HepG2 (cell line): ENCODE results near the gene VEGFA. TPM values are rescaled to one million over a fixed set of nuclear protein-coding genes. Genes with fewer than 3 reads are reported as not detected.

Experiments
- CEBPB ChIP-seq: IDR thresholded peaks from 2 replicates; pipeline ENCODE4 v1.6.1; 2011; ENCODE audit warnings: low read depth, low read length, improper control_type of control experiment, borderline replicate concordance
- CREBL2 ChIP-seq: sonication (generic); formaldehyde crosslinking; IDR thresholded peaks from 2 replicates; pipeline ENCODE4 v1.8.1; 2023; ENCODE audit warnings: missing genetic modification reagents, mild to moderate bottlenecking, borderline replicate concordance
- ELF4 ChIP-seq: sonication (generic); formaldehyde crosslinking; IDR thresholded peaks from 2 replicates; pipeline ENCODE4 v1.5.0; 2020; ENCODE audit warnings: missing genetic modification reagents, mild to moderate bottlenecking, moderate library complexity, borderline replicate concordance
- ESRRA ChIP-seq: sonication (generic); formaldehyde crosslinking; IDR thresholded peaks from 2 replicates; pipeline ENCODE4 v1.5.1; 2020; ENCODE audit warnings: mild to moderate bottlenecking, low read depth, missing genetic modification reagents
- NPAS2 ChIP-seq: sonication (generic); formaldehyde crosslinking; IDR thresholded peaks from 2 replicates; pipeline ENCODE4 v1.8.0; 2022; ENCODE audit warnings: mild to moderate bottlenecking, missing genetic modification reagents, borderline replicate concordance
- PLSCR1 ChIP-seq: sonication (generic); formaldehyde crosslinking; IDR thresholded peaks from 2 replicates; pipeline ENCODE4 v1.5.0; 2020; ENCODE audit warnings: missing genetic modification reagents, mild to moderate bottlenecking, borderline replicate concordance
- TGIF2 ChIP-seq: IDR thresholded peaks from 2 replicates; pipeline ENCODE4 v1.6.1; 2016; ENCODE audit warnings: control low read depth, missing compliant biosample characterization
- U2AF2 ChIP-seq: fragments of 200-400 bp; formaldehyde crosslinking; IDR thresholded peaks from 2 replicates; pipeline ENCODE4 v1.6.1; 2017; ENCODE audit warnings: low read depth, mild to moderate bottlenecking, low read length
- ZNF205 ChIP-seq: IDR thresholded peaks from 2 replicates; pipeline ENCODE4 v1.6.1; 2018; ENCODE audit warnings: missing biosample characterization, missing genetic modification reagents
- ZNF225 ChIP-seq: sonication (generic); formaldehyde crosslinking; IDR thresholded peaks from 2 replicates; pipeline ENCODE4 v1.4.0; 2020; ENCODE audit warnings: mild to moderate bottlenecking, missing genetic modification reagents
- ZNF557 ChIP-seq: sonication (generic); formaldehyde crosslinking; IDR thresholded peaks from 2 replicates; pipeline ENCODE4 v1.4.0; 2020; ENCODE audit warnings: missing genetic modification reagents
- ZNF567 ChIP-seq: sonication (generic); formaldehyde crosslinking; IDR thresholded peaks from 2 replicates; pipeline ENCODE4 v1.8.1; 2023; ENCODE audit warnings: mild to moderate bottlenecking, missing genetic modification reagents, borderline replicate concordance
- ZNF607 ChIP-seq: sonication (generic); formaldehyde crosslinking; IDR thresholded peaks from 2 replicates; pipeline ENCODE4 v1.5.1; 2020; ENCODE audit warnings: missing genetic modification reagents, mild to moderate bottlenecking, borderline replicate concordance
- ZNF720 ChIP-seq: sonication (generic); formaldehyde crosslinking; IDR thresholded peaks from 2 replicates; pipeline ENCODE4 v1.4.0; 2020; ENCODE audit warnings: missing genetic modification reagents
- polyA plus RNA-seq, 8 experiments: library from polyadenylated mRNA; depleted of rRNA in 3 of 8; stranded (reverse) in 7 of 8; unstranded in 1 of 8; fragments of >200 nt; fragmentation: Illumina TruSeq in 4 of 8; extraction: Trizol in 4 of 8; gene quantifications; 2 replicates each; pipeline versions ENCODE4 v1.2.1 to v1.2.3, GENCODE V29; 2011 to 2016; ENCODE audit warnings: low read depth in 4 of 8, missing spikeins in 1 of 8, mixed read lengths in 1 of 8; ENCODE audit not compliant: insufficient read depth in 1 of 8
- total RNA-seq, 5 experiments: library from RNA; depleted of rRNA; stranded (reverse); fragments of >200 nt; fragmentation: Illumina TruSeq; extraction: Trizol; gene quantifications; 2 replicates each; pipeline ENCODE4 v1.2.3, GENCODE V29; 2016; ENCODE audit warnings: low read depth in 1 of 5
- TF ChIP-seq, protein P1 (sequence below): sonication (generic); formaldehyde crosslinking; IDR thresholded peaks from 2 replicates; pipeline ENCODE4 v1.4.0; 2020; ENCODE audit warnings: low read depth, missing genetic modification reagents
- TF ChIP-seq, protein P2 (sequence below): sonication (generic); formaldehyde crosslinking; conservative IDR thresholded peaks from 2 replicates; pipeline ENCODE4 v1.5.0; 2020; ENCODE audit warnings: missing genetic modification reagents
- TF ChIP-seq, protein P3 (sequence below): sonication (generic); formaldehyde crosslinking; IDR thresholded peaks from 2 replicates; pipeline ENCODE4 v1.9.0; 2021; ENCODE audit warnings: missing genetic modification reagents, mild to moderate bottlenecking, borderline replicate concordance
- TF ChIP-seq, protein P4 (sequence below): IDR thresholded peaks from 2 replicates; pipeline ENCODE4 v1.6.1; 2016; ENCODE audit warnings: low read depth
- TF ChIP-seq, protein P5 (sequence below): sonication (generic); formaldehyde crosslinking; IDR thresholded peaks from 2 replicates; pipeline ENCODE4 v1.4.0; 2020; ENCODE audit warnings: missing genetic modification reagents, low read depth, mild to moderate bottlenecking, borderline replicate concordance

VEGFA gene
- total and polyA plus RNA-seq, 2 of the 13 experiments (the other 11 are each of a cell fraction or from before 2014, with no cell fraction given): 68.1 to 629 TPM

DNA sequence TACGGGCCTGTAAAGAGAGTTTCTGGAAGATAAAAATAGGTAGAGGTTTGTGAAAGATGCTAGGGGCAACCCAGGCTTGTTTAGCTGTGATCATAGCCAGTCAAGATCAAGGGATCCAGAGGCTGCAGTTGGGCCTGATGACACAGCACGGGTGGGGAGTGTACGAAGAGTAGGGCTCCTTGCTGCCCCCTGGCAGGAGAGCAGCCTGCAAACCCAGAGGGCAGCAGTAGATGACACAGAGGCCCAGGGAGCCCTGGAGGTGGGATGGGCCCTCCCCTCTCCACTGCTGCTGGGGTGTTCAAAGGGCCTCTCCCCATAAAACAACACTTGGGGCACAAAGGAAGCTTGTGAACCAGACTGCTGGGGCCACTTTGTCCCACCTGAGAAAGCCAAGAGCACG is 47.2 kb downstream of the VEGFA start (continued):
- TF ChIP-seq, protein P1, sequence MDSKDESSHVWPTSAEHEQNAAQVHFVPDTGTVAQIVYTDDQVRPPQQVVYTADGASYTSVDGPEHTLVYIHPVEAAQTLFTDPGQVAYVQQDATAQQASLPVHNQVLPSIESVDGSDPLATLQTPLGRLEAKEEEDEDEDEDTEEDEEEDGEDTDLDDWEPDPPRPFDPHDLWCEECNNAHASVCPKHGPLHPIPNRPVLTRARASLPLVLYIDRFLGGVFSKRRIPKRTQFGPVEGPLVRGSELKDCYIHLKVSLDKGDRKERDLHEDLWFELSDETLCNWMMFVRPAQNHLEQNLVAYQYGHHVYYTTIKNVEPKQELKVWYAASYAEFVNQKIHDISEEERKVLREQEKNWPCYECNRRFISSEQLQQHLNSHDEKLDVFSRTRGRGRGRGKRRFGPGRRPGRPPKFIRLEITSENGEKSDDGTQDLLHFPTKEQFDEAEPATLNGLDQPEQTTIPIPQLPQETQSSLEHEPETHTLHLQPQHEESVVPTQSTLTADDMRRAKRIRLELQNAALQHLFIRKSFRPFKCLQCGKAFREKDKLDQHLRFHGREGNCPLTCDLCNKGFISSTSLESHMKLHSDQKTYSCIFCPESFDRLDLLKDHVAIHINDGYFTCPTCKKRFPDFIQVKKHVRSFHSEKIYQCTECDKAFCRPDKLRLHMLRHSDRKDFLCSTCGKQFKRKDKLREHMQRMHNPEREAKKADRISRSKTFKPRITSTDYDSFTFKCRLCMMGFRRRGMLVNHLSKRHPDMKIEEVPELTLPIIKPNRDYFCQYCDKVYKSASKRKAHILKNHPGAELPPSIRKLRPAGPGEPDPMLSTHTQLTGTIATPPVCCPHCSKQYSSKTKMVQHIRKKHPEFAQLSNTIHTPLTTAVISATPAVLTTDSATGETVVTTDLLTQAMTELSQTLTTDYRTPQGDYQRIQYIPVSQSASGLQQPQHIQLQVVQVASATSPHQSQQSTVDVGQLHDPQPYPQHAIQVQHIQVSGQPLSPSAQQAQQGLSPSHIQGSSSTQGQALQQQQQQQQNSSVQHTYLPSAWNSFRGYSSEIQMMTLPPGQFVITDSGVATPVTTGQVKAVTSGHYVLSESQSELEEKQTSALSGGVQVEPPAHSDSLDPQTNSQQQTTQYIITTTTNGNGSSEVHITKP (CRISPR knock-in tag): peak; percentile 62; the same call in 1 of the 2 replicates
- TF ChIP-seq, protein P2, sequence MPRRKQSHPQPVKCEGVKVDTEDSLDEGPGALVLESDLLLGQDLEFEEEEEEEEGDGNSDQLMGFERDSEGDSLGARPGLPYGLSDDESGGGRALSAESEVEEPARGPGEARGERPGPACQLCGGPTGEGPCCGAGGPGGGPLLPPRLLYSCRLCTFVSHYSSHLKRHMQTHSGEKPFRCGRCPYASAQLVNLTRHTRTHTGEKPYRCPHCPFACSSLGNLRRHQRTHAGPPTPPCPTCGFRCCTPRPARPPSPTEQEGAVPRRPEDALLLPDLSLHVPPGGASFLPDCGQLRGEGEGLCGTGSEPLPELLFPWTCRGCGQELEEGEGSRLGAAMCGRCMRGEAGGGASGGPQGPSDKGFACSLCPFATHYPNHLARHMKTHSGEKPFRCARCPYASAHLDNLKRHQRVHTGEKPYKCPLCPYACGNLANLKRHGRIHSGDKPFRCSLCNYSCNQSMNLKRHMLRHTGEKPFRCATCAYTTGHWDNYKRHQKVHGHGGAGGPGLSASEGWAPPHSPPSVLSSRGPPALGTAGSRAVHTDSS (CRISPR knock-in tag): no peak
- TF ChIP-seq CREBL2 (CRISPR knock-in tag) (no peak), TGIF2 (CRISPR knock-in tag) (no peak), PLSCR1 (CRISPR knock-in tag) (no peak), ZNF607 (CRISPR knock-in tag) (no peak), ZNF205 (CRISPR knock-in tag) (no peak), ZNF720 (CRISPR knock-in tag) (no peak), NPAS2 (no peak), ELF4 (CRISPR knock-in tag) (no peak), ESRRA (CRISPR knock-in tag) (no peak), ZNF567 (no peak), CEBPB (no peak), ZNF225 (CRISPR knock-in tag) (no peak), ZNF557 (CRISPR knock-in tag) (no peak), U2AF2 (no peak)
- TF ChIP-seq, protein P3, sequence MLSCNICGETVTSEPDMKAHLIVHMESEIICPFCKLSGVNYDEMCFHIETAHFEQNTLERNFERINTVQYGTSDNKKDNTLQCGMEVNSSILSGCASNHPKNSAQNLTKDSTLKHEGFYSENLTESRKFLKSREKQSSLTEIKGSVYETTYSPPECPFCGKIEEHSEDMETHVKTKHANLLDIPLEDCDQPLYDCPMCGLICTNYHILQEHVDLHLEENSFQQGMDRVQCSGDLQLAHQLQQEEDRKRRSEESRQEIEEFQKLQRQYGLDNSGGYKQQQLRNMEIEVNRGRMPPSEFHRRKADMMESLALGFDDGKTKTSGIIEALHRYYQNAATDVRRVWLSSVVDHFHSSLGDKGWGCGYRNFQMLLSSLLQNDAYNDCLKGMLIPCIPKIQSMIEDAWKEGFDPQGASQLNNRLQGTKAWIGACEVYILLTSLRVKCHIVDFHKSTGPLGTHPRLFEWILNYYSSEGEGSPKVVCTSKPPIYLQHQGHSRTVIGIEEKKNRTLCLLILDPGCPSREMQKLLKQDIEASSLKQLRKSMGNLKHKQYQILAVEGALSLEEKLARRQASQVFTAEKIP (CRISPR knock-in tag): no peak
- TF ChIP-seq, protein P4, sequence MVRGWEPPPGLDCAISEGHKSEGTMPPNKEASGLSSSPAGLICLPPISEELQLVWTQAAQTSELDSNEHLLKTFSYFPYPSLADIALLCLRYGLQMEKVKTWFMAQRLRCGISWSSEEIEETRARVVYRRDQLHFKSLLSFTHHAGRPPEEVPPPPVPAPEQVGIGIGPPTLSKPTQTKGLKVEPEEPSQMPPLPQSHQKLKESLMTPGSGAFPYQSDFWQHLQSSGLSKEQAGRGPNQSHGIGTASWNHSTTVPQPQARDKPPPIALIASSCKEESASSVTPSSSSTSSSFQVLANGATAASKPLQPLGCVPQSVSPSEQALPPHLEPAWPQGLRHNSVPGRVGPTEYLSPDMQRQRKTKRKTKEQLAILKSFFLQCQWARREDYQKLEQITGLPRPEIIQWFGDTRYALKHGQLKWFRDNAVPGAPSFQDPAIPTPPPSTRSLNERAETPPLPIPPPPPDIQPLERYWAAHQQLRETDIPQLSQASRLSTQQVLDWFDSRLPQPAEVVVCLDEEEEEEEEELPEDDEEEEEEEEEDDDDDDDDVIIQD (CRISPR knock-in tag): no peak
- TF ChIP-seq, protein P5, sequence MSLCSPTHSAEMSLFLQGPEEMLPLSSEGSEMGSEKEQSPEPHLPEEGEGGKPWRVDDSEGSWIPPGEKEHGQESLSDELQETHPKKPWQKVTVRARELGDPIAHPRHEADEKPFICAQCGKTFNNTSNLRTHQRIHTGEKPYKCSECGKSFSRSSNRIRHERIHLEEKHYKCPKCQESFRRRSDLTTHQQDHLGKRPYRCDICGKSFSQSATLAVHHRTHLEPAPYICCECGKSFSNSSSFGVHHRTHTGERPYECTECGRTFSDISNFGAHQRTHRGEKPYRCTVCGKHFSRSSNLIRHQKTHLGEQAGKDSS: no peak
